ENCODE data around the gene NFATC2. TPM values are rescaled to one million over a fixed set of nuclear protein-coding genes. Genes with fewer than 3 reads are reported as not detected.
A peak's percentile ranks its signal among the peaks of the same experiment; 100 is the strongest.

NFATC2 gene
- total and polyA plus RNA-seq, 2 of the 4 experiments (the other 2 are of a cell fraction), result 0.18 to 0.38 TPM

- H3K56ac ChIP-seq (ENCODE audit: extremely low read depth, insufficient read depth, low read length), result no peak overlapping the region
- ATAC-seq (ENCODE audit: low read depth) (peak; percentile 99), DNase-seq (peak; percentile 95)
- H3K4me3 ChIP-seq (ENCODE audit: insufficient read depth, low read depth, low read length), result no peak overlapping the region
- H3K4me1 ChIP-seq (ENCODE audit: control insufficient read depth, insufficient read depth, low read length), result peaks cover 10% of the 10 kb centered on the region
- peak overlapping the region; percentile 92 for H2AFZ ChIP-seq (replicated peaks; ENCODE audit: low read length, poor library complexity)
- H2BK120ac ChIP-seq (ENCODE audit: low read depth, low read length), result peak overlapping the region; percentile 87
- CTCF ChIA-PET, result interaction anchor here (1.7 kb wide), 1 partner anchor 138 kb away, joined by 4 read pairs; no protein-coding TSS in a partner anchor
- POLR2A ChIA-PET (ENCODE audit: unreplicated experiment), result no interaction called here
- BruUV-seq (replicated peaks), result no TSS peak
- no peaks in the 10 kb centered on the region; the same call in 1 of the 2 replicates for H3K9me3 ChIP-seq (ENCODE audit: control insufficient read depth, insufficient read depth, low read length)
- peak overlapping the region; percentile 50; the same call in 1 of the 3 replicates for H2BK15ac ChIP-seq (ENCODE audit: low read depth, low read length)
- H4K20me1 ChIP-seq (ENCODE audit: insufficient read depth, low read length), result no peaks in the 10 kb centered on the region
- in situ Hi-C loops (cut with MboI; ENCODE audit: low sequenced_read_pairs), result no loop called here
- H3K18ac ChIP-seq (ENCODE audit: low read depth, low read length), result no peak overlapping the region
- H3K9ac ChIP-seq (ENCODE audit: low read depth, low read length), result no peak overlapping the region
- intact Hi-C loops (cut with micrococcal nuclease), result no loop called here
- WGBS, 2 experiments (ENCODE audit: extremely low coverage in 2 of 2, insufficient read length in 1 of 2), result 15% methylated on average over 3 of the region's 24 CpGs; no CpG with 5 or more reads in 1 of the 2 experiments
- peak overlapping the region; percentile 10 to 87; a peak in 2 of 4 replicates for H4K8ac ChIP-seq (ENCODE audit: low read depth in 2 of 2, low read length in 2 of 2)
- peak overlapping the region; percentile 71 for H2AK9ac ChIP-seq (replicated peaks; ENCODE audit: low read depth, low read length, poor library complexity)
- H4K91ac ChIP-seq (ENCODE audit: insufficient read depth, low read depth, low read length), result peak overlapping the region; percentile 80
- no peak overlapping the region; the same call in 1 of the 2 replicates for H3K14ac ChIP-seq (replicated peaks; ENCODE audit: low read depth, low read length)
- H3K36me3 ChIP-seq (ENCODE audit: control insufficient read depth, insufficient read depth, low read length), result no peaks in the 10 kb centered on the region; the same call in 1 of the 2 replicates
- peak overlapping the region; percentile 58 for H3K27ac ChIP-seq (ENCODE audit: insufficient read depth, low read length)
- H2AK5ac ChIP-seq (ENCODE audit: low read depth, low read length), result peak overlapping the region; percentile 38; the same call in 1 of the 2 replicates
- dilution Hi-C loops (cut with HindIII; ENCODE audit: low sequenced_read_pairs, unreplicated experiment), result no loop called here
- H3K9me1 ChIP-seq (ENCODE audit: insufficient read depth, low read length), result no peaks in the 10 kb centered on the region
- no peaks in the 10 kb centered on the region for H3K79me1 ChIP-seq (ENCODE audit: low read depth in 1 of 2, low read length in 2 of 2)
- no peaks in the 10 kb centered on the region for H3K27me3 ChIP-seq (ENCODE audit: control insufficient read depth, insufficient read depth, low read length)
- H2BK5ac ChIP-seq (ENCODE audit: low read depth, low read length, poor library complexity, severe bottlenecking), result peak overlapping the region; percentile 69
- H3K23ac ChIP-seq (ENCODE audit: low read depth, low read length), result peak overlapping the region; percentile 59; the same call in 1 of the 2 replicates
- no peak overlapping the region; the same call in 1 of the 2 replicates for H4K5ac ChIP-seq (ENCODE audit: low read depth, low read length)
- H2BK20ac ChIP-seq (ENCODE audit: low read depth, low read length), result peak overlapping the region; percentile 74
- peak overlapping the region; percentile 82 for H3K4ac ChIP-seq (ENCODE audit: low read depth, low read length)
- peak overlapping the region; percentile 64 for H3K4me2 ChIP-seq (ENCODE audit: low read depth, low read length)
- TF ChIP-seq, protein P1, sequence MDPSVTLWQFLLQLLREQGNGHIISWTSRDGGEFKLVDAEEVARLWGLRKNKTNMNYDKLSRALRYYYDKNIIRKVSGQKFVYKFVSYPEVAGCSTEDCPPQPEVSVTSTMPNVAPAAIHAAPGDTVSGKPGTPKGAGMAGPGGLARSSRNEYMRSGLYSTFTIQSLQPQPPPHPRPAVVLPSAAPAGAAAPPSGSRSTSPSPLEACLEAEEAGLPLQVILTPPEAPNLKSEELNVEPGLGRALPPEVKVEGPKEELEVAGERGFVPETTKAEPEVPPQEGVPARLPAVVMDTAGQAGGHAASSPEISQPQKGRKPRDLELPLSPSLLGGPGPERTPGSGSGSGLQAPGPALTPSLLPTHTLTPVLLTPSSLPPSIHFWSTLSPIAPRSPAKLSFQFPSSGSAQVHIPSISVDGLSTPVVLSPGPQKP (IDR thresholded peaks at IDR 0.05; ENCODE audit: borderline replicate concordance, low read depth, low read length), result no peak
- TF ChIP-seq RAD21 (IDR thresholded peaks at IDR 0.05; ENCODE audit: low read length), result 0 out of 2 replicates have a peak, but pooled peaks have one; percentile 19
- TF ChIP-seq BHLHE40 (IDR thresholded peaks at IDR 0.05; ENCODE audit: low read depth, low read length), result no peak
- TF ChIP-seq, protein P2, sequence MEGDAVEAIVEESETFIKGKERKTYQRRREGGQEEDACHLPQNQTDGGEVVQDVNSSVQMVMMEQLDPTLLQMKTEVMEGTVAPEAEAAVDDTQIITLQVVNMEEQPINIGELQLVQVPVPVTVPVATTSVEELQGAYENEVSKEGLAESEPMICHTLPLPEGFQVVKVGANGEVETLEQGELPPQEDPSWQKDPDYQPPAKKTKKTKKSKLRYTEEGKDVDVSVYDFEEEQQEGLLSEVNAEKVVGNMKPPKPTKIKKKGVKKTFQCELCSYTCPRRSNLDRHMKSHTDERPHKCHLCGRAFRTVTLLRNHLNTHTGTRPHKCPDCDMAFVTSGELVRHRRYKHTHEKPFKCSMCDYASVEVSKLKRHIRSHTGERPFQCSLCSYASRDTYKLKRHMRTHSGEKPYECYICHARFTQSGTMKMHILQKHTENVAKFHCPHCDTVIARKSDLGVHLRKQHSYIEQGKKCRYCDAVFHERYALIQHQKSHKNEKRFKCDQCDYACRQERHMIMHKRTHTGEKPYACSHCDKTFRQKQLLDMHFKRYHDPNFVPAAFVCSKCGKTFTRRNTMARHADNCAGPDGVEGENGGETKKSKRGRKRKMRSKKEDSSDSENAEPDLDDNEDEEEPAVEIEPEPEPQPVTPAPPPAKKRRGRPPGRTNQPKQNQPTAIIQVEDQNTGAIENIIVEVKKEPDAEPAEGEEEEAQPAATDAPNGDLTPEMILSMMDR (conservative IDR thresholded peaks at IDR 0.05; ENCODE audit: low read depth, low read length), result no peak
- 0 out of 2 replicates have a peak, but pooled peaks have one; percentile 83 for TF ChIP-seq CHD1 (IDR thresholded peaks at IDR 0.05; ENCODE audit: low read depth, low read length)
- peak; percentile 42; the same call in 1 of the 2 replicates for TF ChIP-seq MXI1 (IDR thresholded peaks at IDR 0.05; ENCODE audit: borderline replicate concordance, low read depth, low read length)
- TF ChIP-seq CEBPB (IDR thresholded peaks at IDR 0.05; ENCODE audit: low read depth, low read length), result no peak
- no peak for TF ChIP-seq RFX5 (IDR thresholded peaks at IDR 0.05; ENCODE audit: low read depth, low read length)
- no peak for TF ChIP-seq NFE2L2 (IDR thresholded peaks at IDR 0.05; ENCODE audit: low read depth, low read length)
- peak; percentile 73; the same call in 1 of the 2 replicates for TF ChIP-seq MAZ (IDR thresholded peaks at IDR 0.05; ENCODE audit: borderline replicate concordance, low read depth, low read length)
- TF ChIP-seq SMC3 (IDR thresholded peaks at IDR 0.05; ENCODE audit: low read depth, low read length), result no peak
- TF ChIP-seq RCOR1 (IDR thresholded peaks at IDR 0.05; ENCODE audit: insufficient replicate concordance, low read length), result peak; percentile 24
- no peak for TF ChIP-seq MAFK (IDR thresholded peaks at IDR 0.05; ENCODE audit: low read depth, low read length)
These were observed 85.7 kb downstream of the NFATC2 start for GRCh38 chr20:51456511-51457509.

All from IMR-90 (cell line).